PFSK-1 (cell line): Measurements from ENCODE around the gene CTNNA3.

Experiments used
- FOXP2 ChIP-seq: optimal IDR thresholded peaks from 2 replicates; pipeline ENCODE3; 2011; ENCODE audit warnings: borderline replicate concordance, control low read depth, inconsistent platforms; ENCODE audit not compliant: insufficient read depth; ENCODE audit errors: extremely low read length, extremely low read depth
- POLR2AphosphoS5 ChIP-seq: IDR thresholded peaks from 2 replicates; pipeline ENCODE4 v1.6.1; 2012; ENCODE audit warnings: low read depth, mild to moderate bottlenecking, control low read depth, low read length, moderate library complexity
- SIN3A ChIP-seq: IDR thresholded peaks from 2 replicates; pipeline ENCODE4 v1.6.1; 2012; ENCODE audit warnings: mild to moderate bottlenecking, low read length, moderate library complexity, borderline replicate concordance; ENCODE audit not compliant: insufficient read depth
- TAF1 ChIP-seq: IDR thresholded peaks from 2 replicates; pipeline ENCODE4 v1.6.1; 2012; ENCODE audit warnings: low read length, control low read depth, borderline replicate concordance; ENCODE audit not compliant: insufficient read depth
- TF ChIP-seq, protein P1 (sequence below), 2 experiments: IDR thresholded peaks; 2 replicates each; pipeline versions ENCODE4 v1.6.1 to v1.8.0; 2011 to 2012; ENCODE audit warnings: low read depth in 2 of 2, low read length in 2 of 2, control low read depth in 1 of 2, inconsistent platforms in 1 of 2, mild to moderate bottlenecking in 1 of 2, moderate library complexity in 1 of 2; ENCODE audit not compliant: insufficient read depth in 1 of 2

CTNNA3 gene

DNA sequence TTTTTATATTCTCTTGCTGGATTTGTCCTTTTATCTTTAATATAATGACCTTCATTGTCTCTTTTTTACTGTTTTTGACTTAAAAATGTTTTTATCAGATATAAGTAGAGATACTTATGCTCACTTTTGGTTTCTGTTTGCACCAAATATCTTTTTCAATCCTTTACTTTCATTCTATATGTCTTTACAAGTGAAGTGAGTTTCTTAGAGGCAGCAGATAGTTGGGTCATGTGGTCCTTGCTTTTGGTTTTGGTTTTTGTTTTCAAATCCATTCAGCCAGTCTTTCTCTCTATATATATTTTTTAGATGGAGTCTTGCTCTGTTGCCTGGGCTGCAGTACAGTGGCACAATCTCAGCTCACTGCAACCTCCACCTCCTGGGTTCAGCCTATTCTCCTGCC is 1702.5 kb downstream of the CTNNA3 start:
- TF ChIP-seq FOXP2, result no peak
- TF ChIP-seq SIN3A, result no peak
- no peak for TF ChIP-seq POLR2AphosphoS5
- TF ChIP-seq TAF1, result no peak
- TF ChIP-seq, protein P1, sequence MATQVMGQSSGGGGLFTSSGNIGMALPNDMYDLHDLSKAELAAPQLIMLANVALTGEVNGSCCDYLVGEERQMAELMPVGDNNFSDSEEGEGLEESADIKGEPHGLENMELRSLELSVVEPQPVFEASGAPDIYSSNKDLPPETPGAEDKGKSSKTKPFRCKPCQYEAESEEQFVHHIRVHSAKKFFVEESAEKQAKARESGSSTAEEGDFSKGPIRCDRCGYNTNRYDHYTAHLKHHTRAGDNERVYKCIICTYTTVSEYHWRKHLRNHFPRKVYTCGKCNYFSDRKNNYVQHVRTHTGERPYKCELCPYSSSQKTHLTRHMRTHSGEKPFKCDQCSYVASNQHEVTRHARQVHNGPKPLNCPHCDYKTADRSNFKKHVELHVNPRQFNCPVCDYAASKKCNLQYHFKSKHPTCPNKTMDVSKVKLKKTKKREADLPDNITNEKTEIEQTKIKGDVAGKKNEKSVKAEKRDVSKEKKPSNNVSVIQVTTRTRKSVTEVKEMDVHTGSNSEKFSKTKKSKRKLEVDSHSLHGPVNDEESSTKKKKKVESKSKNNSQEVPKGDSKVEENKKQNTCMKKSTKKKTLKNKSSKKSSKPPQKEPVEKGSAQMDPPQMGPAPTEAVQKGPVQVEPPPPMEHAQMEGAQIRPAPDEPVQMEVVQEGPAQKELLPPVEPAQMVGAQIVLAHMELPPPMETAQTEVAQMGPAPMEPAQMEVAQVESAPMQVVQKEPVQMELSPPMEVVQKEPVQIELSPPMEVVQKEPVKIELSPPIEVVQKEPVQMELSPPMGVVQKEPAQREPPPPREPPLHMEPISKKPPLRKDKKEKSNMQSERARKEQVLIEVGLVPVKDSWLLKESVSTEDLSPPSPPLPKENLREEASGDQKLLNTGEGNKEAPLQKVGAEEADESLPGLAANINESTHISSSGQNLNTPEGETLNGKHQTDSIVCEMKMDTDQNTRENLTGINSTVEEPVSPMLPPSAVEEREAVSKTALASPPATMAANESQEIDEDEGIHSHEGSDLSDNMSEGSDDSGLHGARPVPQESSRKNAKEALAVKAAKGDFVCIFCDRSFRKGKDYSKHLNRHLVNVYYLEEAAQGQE (IDR thresholded peaks at IDR 0.05; ENCODE audit: insufficient read depth in 1 of 2, low read depth in 2 of 2, low read length in 2 of 2), result no peak

DNA sequence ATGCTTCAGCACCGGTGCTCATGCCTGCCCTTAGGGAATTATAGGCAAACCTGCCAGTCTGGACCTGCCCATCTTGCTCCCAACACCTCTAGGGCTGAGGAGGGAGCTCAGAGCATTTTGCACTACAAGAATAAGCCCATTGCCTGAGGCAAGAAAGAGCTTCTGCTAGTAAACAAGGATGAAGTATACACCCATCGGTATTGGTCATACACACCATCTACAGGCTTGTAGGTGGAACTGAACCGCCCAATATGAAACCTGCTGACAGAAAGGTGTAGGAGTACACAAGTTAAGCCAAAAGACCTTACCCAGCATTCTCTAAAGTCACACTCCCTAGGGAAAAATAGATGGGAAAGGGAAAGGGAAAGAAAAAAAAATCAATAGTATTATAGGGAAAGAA is 1727.1 kb downstream of the CTNNA3 start:
- TF ChIP-seq POLR2AphosphoS5 (no peak), SIN3A (no peak), TAF1 (no peak), FOXP2 (no peak)
- TF ChIP-seq, protein P1 (IDR thresholded peaks at IDR 0.05; ENCODE audit: insufficient read depth in 1 of 2, low read depth in 2 of 2, low read length in 2 of 2), result no peak

DNA sequence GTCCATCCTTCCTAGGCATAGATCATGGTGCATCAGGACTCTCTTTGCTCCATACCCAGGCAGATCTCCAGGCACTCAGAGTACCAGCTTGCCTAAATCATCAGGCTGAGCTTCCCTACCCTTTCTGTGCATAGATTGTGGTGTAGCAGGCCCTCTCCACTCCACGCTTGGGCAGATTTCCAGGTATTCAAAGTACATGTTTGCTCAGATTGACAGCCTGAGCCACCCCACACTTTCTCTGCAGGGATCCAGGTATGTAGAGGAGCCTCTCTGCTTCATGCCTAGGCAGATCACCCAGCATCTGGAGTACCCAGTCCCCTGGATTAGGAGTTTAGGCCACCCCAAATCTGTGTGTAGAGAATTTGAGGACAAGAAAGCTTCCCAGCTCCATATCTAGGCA is 1727.6 kb downstream of the CTNNA3 start:
- TF ChIP-seq POLR2AphosphoS5 (no peak), FOXP2 (no peak), TAF1 (no peak), SIN3A (no peak)
- TF ChIP-seq, protein P1 (IDR thresholded peaks at IDR 0.05; ENCODE audit: insufficient read depth in 1 of 2, low read depth in 2 of 2, low read length in 2 of 2), result no peak

DNA sequence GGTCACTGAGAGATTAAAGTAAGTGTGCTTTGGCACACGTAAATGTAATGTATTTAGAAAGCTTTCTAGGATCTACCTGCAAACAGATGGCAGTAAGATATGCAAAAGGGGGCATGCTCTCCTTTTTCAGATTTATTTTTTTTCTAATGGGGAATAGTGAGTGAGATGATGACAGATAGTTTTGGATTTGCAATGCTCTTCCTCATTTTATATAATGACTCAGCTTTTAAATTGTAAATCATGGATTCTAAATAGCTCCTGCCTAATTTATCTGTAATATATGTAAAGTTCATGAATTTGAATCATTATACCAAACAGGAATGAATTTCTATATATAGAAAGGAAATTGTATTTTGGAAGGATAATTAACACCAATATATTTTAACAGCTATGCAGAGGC is 1731.8 kb downstream of the CTNNA3 start:
- TF ChIP-seq FOXP2 (no peak), SIN3A (no peak), POLR2AphosphoS5 (no peak), TAF1 (no peak)
- TF ChIP-seq, protein P1 (IDR thresholded peaks at IDR 0.05; ENCODE audit: insufficient read depth in 1 of 2, low read depth in 2 of 2, low read length in 2 of 2), result no peak

DNA sequence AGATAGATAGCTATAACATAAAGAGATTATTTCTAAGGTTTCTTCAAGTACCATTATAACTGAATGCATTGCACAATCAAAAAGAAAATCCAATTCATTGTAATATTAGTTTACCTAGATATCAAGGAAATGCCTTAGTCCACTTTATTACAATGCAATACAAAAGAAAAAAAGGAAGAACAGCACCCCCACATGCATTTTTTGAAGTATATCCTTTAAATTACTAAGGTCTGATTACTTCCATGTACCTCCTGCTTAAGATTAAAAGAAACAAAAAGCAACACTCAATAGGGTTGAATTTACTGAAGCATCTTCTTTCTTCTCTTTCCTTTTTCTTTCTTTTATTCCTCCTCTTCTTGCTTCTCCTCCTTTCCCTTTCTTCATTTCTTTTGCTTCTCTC is 1743.9 kb downstream of the CTNNA3 start:
- no peak for TF ChIP-seq POLR2AphosphoS5
- no peak for TF ChIP-seq FOXP2
- no peak for TF ChIP-seq TAF1

DNA sequence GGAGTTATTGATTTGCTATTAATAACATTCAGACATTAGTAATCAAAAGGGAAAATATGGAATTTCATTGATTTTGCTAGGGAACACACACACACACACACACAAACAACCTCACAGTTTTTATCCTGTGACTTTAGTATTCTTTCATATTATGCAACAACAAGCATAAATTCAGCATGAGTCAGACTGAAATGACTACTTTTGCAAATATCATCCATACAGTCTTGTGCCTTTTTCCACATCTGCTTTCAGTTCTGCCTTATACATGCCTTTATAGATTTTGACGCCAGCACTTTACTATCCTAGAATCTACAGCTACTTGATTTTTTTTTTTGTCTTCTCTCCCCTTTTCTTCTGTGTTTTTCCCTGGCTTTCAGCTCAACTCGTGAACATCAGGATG is 1745.9 kb downstream of the CTNNA3 start:
- TF ChIP-seq, protein P1 (IDR thresholded peaks at IDR 0.05; ENCODE audit: insufficient read depth in 1 of 2, low read depth in 2 of 2, low read length in 2 of 2), result no peak
